ENCODE measurements around the gene PACSIN2. TPM values are rescaled to one million over a fixed set of nuclear protein-coding genes. Genes with fewer than 3 reads are reported as not detected.
"Not testable (repeated sequence)": the region's sequence is repeated elsewhere in the genome, so short reads cannot be mapped to it uniquely, and the experiment has no call there.

Gene PACSIN2
- total and polyA plus RNA-seq, 7 donors = 44.2 to 126 (median 52.3) TPM

GRCh38 chr22:42920101-42920820, 94.7 kb downstream of the PACSIN2 start:
- H3K4me3 ChIP-seq = no peak overlapping the region
- intact Hi-C loops (cut with DNase I) = no loop called here
- DNase-seq = peak; percentile 55

GRCh38 chr22:42919199-42919598, 95.8 kb downstream of the PACSIN2 start:
- TF ChIP-seq EP300 (IDR thresholded peaks at IDR 0.05) = no peak
- TF ChIP-seq POLR2A (IDR thresholded peaks at IDR 0.05) = no peak
- TF ChIP-seq POLR2AphosphoS5 (IDR thresholded peaks at IDR 0.05) = no peak
- TF ChIP-seq CTCF (IDR thresholded peaks at IDR 0.05) = no peak
- intact Hi-C loops (cut with DNase I) = no loop called here
- Histone ChIP-seq H3K36me3 (no peaks in the 10 kb centered on the region), H3K27me3 (no peaks in the 10 kb centered on the region), H3K4me1 (peaks cover 0 to 65% (median 54%) of the 10 kb centered on the region in 4 donors), H3K4me3 (no peak overlapping the region), H3K9me3 (no peaks in the 10 kb centered on the region), H3K27ac (peak overlapping the region in 1 of 4 donors; percentile 71)
- DNase-seq = peak; percentile 46
- 66 to 71% methylated on average over 6 of the region's 6 CpGs for WGBS, 2 donors

More at GRCh38 chr22:42920101-42920820, 94.7 kb downstream of the PACSIN2 start:
- Histone ChIP-seq H3K27ac (peak overlapping the region; percentile 13 to 74 (median 66)), H3K27me3 (no peaks in the 10 kb centered on the region), H3K4me1 (peaks cover 0 to 76% (median 57%) of the 10 kb centered on the region in 4 donors), H3K36me3 (no peaks in the 10 kb centered on the region), H3K9me3 (no peaks in the 10 kb centered on the region)
- WGBS, 2 donors = 84 to 85% methylated on average over 10 of the region's 10 CpGs
- TF ChIP-seq POLR2A (IDR thresholded peaks at IDR 0.05) = no peak
- peak in 1 of 4 donors; percentile 8 for TF ChIP-seq POLR2AphosphoS5 (IDR thresholded peaks at IDR 0.05)

- Histone ChIP-seq H3K4me1 (peaks cover 0 to 59% (median 57%) of the 10 kb centered on the region in 4 donors), H3K9me3 (no peaks in the 10 kb centered on the region), H3K36me3 (no peaks in the 10 kb centered on the region), H3K27ac (peak overlapping the region in 1 of 4 donors; percentile 71), H3K4me3 (no peak overlapping the region), H3K27me3 (no peaks in the 10 kb centered on the region)
- intact Hi-C loops (cut with DNase I) = no loop called here
- TF ChIP-seq POLR2A (IDR thresholded peaks at IDR 0.05) (no peak), CTCF (IDR thresholded peaks at IDR 0.05) (no peak), EP300 (IDR thresholded peaks at IDR 0.05) (no peak)
- WGBS, 2 donors = 85 to 94% methylated on average over 4 of the region's 4 CpGs
- DNase-seq = no peak
These were observed 96.4 kb downstream of the PACSIN2 start for GRCh38 chr22:42918500-42918899.

GRCh38 chr22:42917358-42917757, 97.6 kb downstream of the PACSIN2 start:
- H3K9me3 ChIP-seq; H3K27me3 ChIP-seq; DNase-seq; H3K27ac ChIP-seq; H3K4me3 ChIP-seq; intact Hi-C loops (cut with DNase I); H3K36me3 ChIP-seq: not testable (repeated sequence)
- 97 to 98% methylated on average over 6 of the region's 6 CpGs for WGBS, 2 donors
- peaks cover 0 to 54% (median 48%) of the 10 kb centered on the region in 4 donors for H3K4me1 ChIP-seq

GRCh38 chr22:42915980-42916765, 98.8 kb downstream of the PACSIN2 start:
- Histone ChIP-seq H3K4me1 (peaks cover 0 to 42% (median 36%) of the 10 kb centered on the region in 4 donors), H3K36me3 (no peaks in the 10 kb centered on the region), H3K27me3 (no peaks in the 10 kb centered on the region), H3K27ac (no peak overlapping the region), H3K9me3 (no peaks in the 10 kb centered on the region), H3K4me3 (no peak overlapping the region)
- 90 to 92% methylated on average over 17 of the region's 17 CpGs for WGBS, 2 donors
- intact Hi-C loops (cut with DNase I) = no loop called here
- TF ChIP-seq CTCF (IDR thresholded peaks at IDR 0.05) (no peak), EP300 (IDR thresholded peaks at IDR 0.05) (no peak), POLR2AphosphoS5 (IDR thresholded peaks at IDR 0.05) (no peak), POLR2A (IDR thresholded peaks at IDR 0.05) (no peak)
- no peak for DNase-seq

Measured in sigmoid colon (tissue), 7 donors.